SK-N-SH (cell line): ENCODE results near the gene PRR19. TPM values are rescaled to one million over a fixed set of nuclear protein-coding genes. Genes with fewer than 3 reads are reported as not detected.

Experiments used
- CTCF ChIA-PET: fragments of 300-600, 350-600 bp; formaldehyde crosslinking; extraction: SDS; loops from one replicate; lab custom pipeline; 2021; lab: Yijun Ruan, JAX
- POLR2A ChIA-PET: fragments of 350-600 bp; sonication (Branson Sonifier 250); formaldehyde crosslinking; extraction: SDS; loops from one replicate; lab custom pipeline; 2020; ENCODE audit warnings: antibody characterized with exemption, inconsistent platforms; lab: Yijun Ruan, JAX
- DNase-seq: peaks from one replicate; pipeline ENCODE4 v3.0.0; 2012
- H2AFZ ChIP-seq: fragments of 200-600 bp; sonication (generic); 2 replicates; pipeline ENCODE4 v1.8.1; 2016; ENCODE audit warnings: antibody characterized with exemption, mild to moderate bottlenecking, low read depth
- H3F3A ChIP-seq: fragments of 200-600 bp; sonication (generic); replicated peaks from 2 replicates; pipeline ENCODE3; 2016; ENCODE audit warnings: antibody characterized with exemption, mild to moderate bottlenecking; ENCODE audit not compliant: insufficient read depth
- H3K27ac ChIP-seq, 2 experiments: fragments of 200-500 bp in 1 of 2; fragments of 200-600 bp in 1 of 2; sonication (Bioruptor generic) in 1 of 2; sonication (generic), shearing (Covaris generic) in 1 of 2; 2 replicates each; pipeline versions ENCODE4 v1.5.1 to v1.6.1; 2014 to 2016; ENCODE audit warnings: low read depth in 2 of 2, inconsistent platforms in 1 of 2, low read length in 1 of 2, mild to moderate bottlenecking in 1 of 2, mixed read lengths in 1 of 2
- H3K27me3 ChIP-seq: fragments of 200-600 bp; sonication (generic), shearing (Covaris generic); 2 replicates; pipeline ENCODE4 v1.6.1; 2016; ENCODE audit warnings: mixed run types; ENCODE audit not compliant: insufficient read depth
- H3K36me3 ChIP-seq, 2 experiments: fragments of 200-500 bp in 1 of 2; fragments of 200-600 bp in 1 of 2; sonication (Bioruptor generic) in 1 of 2; sonication (generic) in 1 of 2; replicated peaks in 1 of 2; 2 replicates each; pipeline versions ENCODE3 to v1.5.1; 2014 to 2016; ENCODE audit warnings: low read length in 1 of 2, mild to moderate bottlenecking in 1 of 2; ENCODE audit not compliant: insufficient read depth in 2 of 2, control insufficient read depth in 1 of 2
- H3K4me1 ChIP-seq, 2 experiments: fragments of 200-500 bp in 1 of 2; fragments of 200-600 bp in 1 of 2; sonication (Bioruptor generic) in 1 of 2; sonication (generic), shearing (Covaris generic) in 1 of 2; 2 replicates each; pipeline versions ENCODE4 v1.5.1 to v1.6.1; 2014 to 2016; ENCODE audit warnings: low read depth in 1 of 2, low read length in 1 of 2, mixed run types in 1 of 2; ENCODE audit not compliant: insufficient read depth in 2 of 2, control insufficient read depth in 1 of 2
- H3K4me2 ChIP-seq: fragments of 200-600 bp; sonication (generic), shearing (Covaris generic); 2 replicates; pipeline ENCODE4 v1.6.1; 2017; ENCODE audit warnings: mixed run types
- H3K4me3 ChIP-seq, 2 experiments: fragments of 200-500 bp in 1 of 2; fragments of 200-600 bp in 1 of 2; sonication (Bioruptor generic) in 1 of 2; sonication (generic), shearing (Covaris generic) in 1 of 2; 2 replicates each; pipeline versions ENCODE4 v1.5.1 to v1.8.1; 2014 to 2016; ENCODE audit warnings: low read depth in 2 of 2, inconsistent platforms in 1 of 2, low read length in 1 of 2, mild to moderate bottlenecking in 1 of 2, mixed read lengths in 1 of 2, moderate library complexity in 1 of 2
- H3K79me2 ChIP-seq: fragments of 200-600 bp; sonication (generic); 2 replicates; pipeline ENCODE4 v1.8.1; 2017; ENCODE audit warnings: mild to moderate bottlenecking; ENCODE audit not compliant: insufficient read depth
- H3K9ac ChIP-seq: fragments of 200-600 bp; sonication (generic); 2 replicates; pipeline ENCODE4 v1.6.1; 2017; ENCODE audit warnings: mixed run types
- H3K9me2 ChIP-seq: fragments of 200-600 bp; sonication (generic); 2 replicates; pipeline ENCODE4 v1.6.1; 2017; ENCODE audit warnings: mixed run types
- H3K9me3 ChIP-seq: fragments of 200-600 bp; sonication (generic); 2 replicates; pipeline ENCODE4 v1.6.1; 2017; ENCODE audit warnings: mixed run types, mild to moderate bottlenecking, moderate library complexity
- H4K20me1 ChIP-seq: fragments of 200-600 bp; sonication (generic); 2 replicates; pipeline ENCODE4 v1.6.1; 2017; ENCODE audit warnings: mild to moderate bottlenecking, mixed run types; ENCODE audit not compliant: insufficient read depth
- CTCF ChIP-seq: fragments of 200-600 bp; sonication (generic); IDR thresholded peaks from 2 replicates; pipeline ENCODE4 v1.6.1; 2017; ENCODE audit warnings: antibody characterized with exemption, mild to moderate bottlenecking, moderate library complexity
- EP300 ChIP-seq, 2 experiments: IDR thresholded peaks; 2 replicates each; pipeline versions ENCODE4 v1.4.0 to v1.6.1; 2012; ENCODE audit warnings: borderline replicate concordance in 1 of 2, low read depth in 1 of 2, low read length in 1 of 2
- FOSL2 ChIP-seq: IDR thresholded peaks from 2 replicates; pipeline ENCODE4 v1.4.0; 2012; ENCODE audit warnings: low read depth, mild to moderate bottlenecking, moderate library complexity, borderline replicate concordance
- GABPA ChIP-seq: IDR thresholded peaks from 2 replicates; pipeline ENCODE4 v1.4.0; 2012; ENCODE audit warnings: low read depth, mild to moderate bottlenecking
- JUND ChIP-seq: IDR thresholded peaks from 2 replicates; pipeline ENCODE4 v1.4.0; 2012
- MEF2A ChIP-seq: IDR thresholded peaks from 2 replicates; pipeline ENCODE4 v1.4.0; 2012; ENCODE audit warnings: low read depth, borderline replicate concordance
- MXI1 ChIP-seq: IDR thresholded peaks from 2 replicates; pipeline ENCODE4 v1.6.1; 2012; ENCODE audit warnings: mild to moderate bottlenecking, low read depth, low read length, improper control_type of control experiment
- NFIC ChIP-seq: IDR thresholded peaks from 2 replicates; pipeline ENCODE4 v1.4.0; 2012; ENCODE audit warnings: borderline replicate concordance
- NRF1 ChIP-seq: IDR thresholded peaks from 2 replicates; pipeline ENCODE4 v1.6.1; 2012; ENCODE audit warnings: low read depth, mild to moderate bottlenecking, low read length
- PBX3 ChIP-seq: IDR thresholded peaks from 2 replicates; pipeline ENCODE4; 2012
- RAD21 ChIP-seq: IDR thresholded peaks from 2 replicates; pipeline ENCODE4 v1.6.1; 2012; ENCODE audit warnings: mild to moderate bottlenecking, low read length
- RCOR1 ChIP-seq: fragments of 150-350 bp; IDR thresholded peaks from 2 replicates; pipeline ENCODE4 v1.6.1; 2017; ENCODE audit warnings: antibody characterized with exemption, low read length
- RFX5 ChIP-seq: IDR thresholded peaks from 2 replicates; pipeline ENCODE4 v1.6.1; 2012; ENCODE audit warnings: mild to moderate bottlenecking, improper control_type of control experiment, low read length
- SIN3A ChIP-seq: IDR thresholded peaks from 2 replicates; pipeline ENCODE4 v1.6.1; 2012; ENCODE audit warnings: low read depth, mild to moderate bottlenecking, low read length, moderate library complexity, borderline replicate concordance
- TCF12 ChIP-seq: IDR thresholded peaks from 2 replicates; pipeline ENCODE4 v1.4.0; 2012
- TEAD4 ChIP-seq: IDR thresholded peaks from 2 replicates; pipeline ENCODE4 v1.4.0; 2012; ENCODE audit warnings: mild to moderate bottlenecking, borderline replicate concordance; ENCODE audit not compliant: insufficient read depth
- USF1 ChIP-seq: IDR thresholded peaks from 2 replicates; pipeline ENCODE4 v1.4.0; 2012; ENCODE audit warnings: low read depth, borderline replicate concordance
- YY1 ChIP-seq: IDR thresholded peaks from 2 replicates; pipeline ENCODE4 v1.4.0; 2012; ENCODE audit warnings: low read depth, mild to moderate bottlenecking
- WGBS: methylation state at CpG from one replicate; pipeline ENCODE4 v1.1.6; 2017; ENCODE audit warnings: low lambda C conversion rate; 5-methylcytosine and 5-hydroxymethylcytosine counted together
- polyA plus RNA-seq, 3 experiments: library from polyadenylated mRNA; depleted of rRNA; stranded (reverse); fragments of >200 nt; gene quantifications; 2 replicates each; pipeline ENCODE4 v1.2.3, GENCODE V29; 2012
- TF ChIP-seq, protein P1 (sequence below): IDR thresholded peaks from 2 replicates; pipeline ENCODE4 v1.4.0; 2012; ENCODE audit warnings: low read depth
- TF ChIP-seq, protein P2 (sequence below): fragments of 150-350 bp; IDR thresholded peaks from 2 replicates; pipeline ENCODE4 v1.6.1; 2017; ENCODE audit warnings: antibody characterized with exemption, low read length, low read depth, borderline replicate concordance

PRR19 gene
- polyA plus RNA-seq, 1 of the 3 experiments (the other 2 are of a cell fraction), result 1.3 TPM

- TF ChIP-seq USF1 (no peak), EP300 (IDR thresholded peaks at IDR 0.05; ENCODE audit: borderline replicate concordance in 1 of 2, low read depth in 1 of 2, low read length in 1 of 2) (no peak), YY1 (no peak), MEF2A (no peak), MXI1 (peak; percentile 34; the same call in 1 of the 2 replicates), PBX3 (no peak), GABPA (no peak), JUND (no peak), FOSL2 (no peak; the same call in 1 of the 2 replicates), NRF1 (peak; percentile 44), TCF12 (no peak), TEAD4 (no peak)
- TF ChIP-seq, protein P1, sequence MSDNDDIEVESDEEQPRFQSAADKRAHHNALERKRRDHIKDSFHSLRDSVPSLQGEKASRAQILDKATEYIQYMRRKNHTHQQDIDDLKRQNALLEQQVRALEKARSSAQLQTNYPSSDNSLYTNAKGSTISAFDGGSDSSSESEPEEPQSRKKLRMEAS, result no peak
Observed at GRCh38 chr19:42270346-42271044, 31.4 kb upstream of the PRR19 start (continued).

DNA sequence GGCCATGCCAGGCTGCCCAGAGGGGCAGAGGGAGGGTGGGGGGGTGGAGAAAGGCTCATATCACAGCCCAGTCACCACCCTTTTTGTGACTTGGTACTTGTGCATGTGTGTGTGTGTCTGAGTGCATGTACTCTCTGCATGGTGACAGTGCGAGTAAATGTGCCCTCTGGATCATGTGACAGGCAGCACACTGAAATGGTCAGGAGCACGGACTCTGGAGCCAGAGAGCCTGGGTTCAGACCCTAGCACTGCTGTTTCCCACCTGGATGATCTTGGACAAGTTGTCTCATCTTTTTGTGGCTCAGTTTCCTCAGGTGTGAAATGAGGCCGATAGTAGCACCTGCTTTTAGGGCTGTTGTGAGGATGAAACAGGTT lies 30.9 kb upstream of the PRR19 start:
- no peaks in the 10 kb centered on the region for H3K9me2 ChIP-seq
- H3K36me3 ChIP-seq, result peaks cover 13 to 34% of the 10 kb centered on the region in 2 experiments
- no peak for TF ChIP-seq CTCF
- no peak for TF ChIP-seq RAD21
- no peak for TF ChIP-seq USF1
- TF ChIP-seq JUND, result no peak
- TF ChIP-seq RCOR1, result no peak
- no peak for TF ChIP-seq EP300 (IDR thresholded peaks at IDR 0.05; ENCODE audit: borderline replicate concordance in 1 of 2, low read depth in 1 of 2, low read length in 1 of 2)
- no peak for TF ChIP-seq FOSL2
- TF ChIP-seq RFX5, result no peak
- no peak for TF ChIP-seq NFIC
- TF ChIP-seq SIN3A, result no peak
- TF ChIP-seq, protein P2, sequence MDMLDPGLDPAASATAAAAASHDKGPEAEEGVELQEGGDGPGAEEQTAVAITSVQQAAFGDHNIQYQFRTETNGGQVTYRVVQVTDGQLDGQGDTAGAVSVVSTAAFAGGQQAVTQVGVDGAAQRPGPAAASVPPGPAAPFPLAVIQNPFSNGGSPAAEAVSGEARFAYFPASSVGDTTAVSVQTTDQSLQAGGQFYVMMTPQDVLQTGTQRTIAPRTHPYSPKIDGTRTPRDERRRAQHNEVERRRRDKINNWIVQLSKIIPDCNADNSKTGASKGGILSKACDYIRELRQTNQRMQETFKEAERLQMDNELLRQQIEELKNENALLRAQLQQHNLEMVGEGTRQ, result no peak
- ChIA-PET POLR2A (interaction anchor here (1.0 to 2.3 kb wide), 3 partner anchors 8 to 28 kb away, joined by 3 to 8 read pairs (median 7); no protein-coding TSS in a partner anchor), CTCF (interaction anchor here (1.2 to 2.2 kb wide), 4 partner anchors 8 to 28 kb away, joined by 4 to 24 read pairs (median 4); no protein-coding TSS in a partner anchor)
- peak overlapping the region; percentile 90 for H3K4me2 ChIP-seq
- H3K4me3 ChIP-seq, result peak overlapping the region; percentile 66 to 74
- H2AFZ ChIP-seq, result no peak overlapping the region
- no peaks in the 10 kb centered on the region for H4K20me1 ChIP-seq
- DNase-seq, result no peak
- WGBS, result 65% methylated on average over 2 of the region's 3 CpGs
- H3K79me2 ChIP-seq, result peaks cover 67% of the 10 kb centered on the region
- H3K27ac ChIP-seq, result peak overlapping the region; percentile 92 to 96
- H3K9ac ChIP-seq, result peak overlapping the region; percentile 86
- no peaks in the 10 kb centered on the region for H3K9me3 ChIP-seq
- H3F3A ChIP-seq, result peaks cover 12% of the 10 kb centered on the region
- H3K4me1 ChIP-seq, result peaks cover 18 to 42% of the 10 kb centered on the region in 2 experiments; a peak in 3 of 4 replicates
- no peaks in the 10 kb centered on the region for H3K27me3 ChIP-seq
